BLaER1 (cell line): ENCODE measurements around the gene PSMC3.

Experiments used
- H3K27ac ChIP-seq: shearing (Covaris generic); formaldehyde crosslinking; 2 replicates; pipeline ENCODE4 v1.8.1; 2022
- H3K27me3 ChIP-seq: shearing (Covaris generic); formaldehyde crosslinking; 2 replicates; pipeline ENCODE4 v1.8.1; 2022
- H3K36me3 ChIP-seq: shearing (Covaris generic); formaldehyde crosslinking; 2 replicates; pipeline ENCODE4 v1.8.1; 2022
- H3K4me1 ChIP-seq: shearing (Covaris generic); formaldehyde crosslinking; 2 replicates; pipeline ENCODE4 v1.8.1; 2022
- H3K4me2 ChIP-seq: shearing (Covaris generic); formaldehyde crosslinking; 2 replicates; pipeline ENCODE4 v1.8.1; 2022
- H3K4me3 ChIP-seq: shearing (Covaris generic); formaldehyde crosslinking; 2 replicates; pipeline ENCODE4 v1.8.1; 2022
- H3K9ac ChIP-seq: shearing (Covaris generic); formaldehyde crosslinking; 2 replicates; pipeline ENCODE4 v1.8.1; 2022
- H3K9me3 ChIP-seq: shearing (Covaris generic); formaldehyde crosslinking; 2 replicates; pipeline ENCODE4 v1.8.1; 2022
- H4K20me1 ChIP-seq: shearing (Covaris generic); formaldehyde crosslinking; 2 replicates; pipeline ENCODE4 v1.8.1; 2022
- Cebpa-rat ChIP-seq: shearing (Covaris generic); IDR thresholded peaks from 2 replicates; pipeline ENCODE4 v1.8.1; 2022

The PSMC3 gene

GRCh38 chr11:47434011-47434786 is 8.0 kb upstream of the PSMC3 start:
- H3K27me3 ChIP-seq = no peaks in the 10 kb centered on the region
- no peaks in the 10 kb centered on the region for H3K36me3 ChIP-seq
- peaks cover 12% of the 10 kb centered on the region for H3K4me1 ChIP-seq
- no peaks in the 10 kb centered on the region for H3K9me3 ChIP-seq
- H3K9ac ChIP-seq = no peak overlapping the region
- no peak overlapping the region for H3K4me3 ChIP-seq
- no peak for TF ChIP-seq Cebpa-rat
- H3K4me2 ChIP-seq = no peak overlapping the region
- H4K20me1 ChIP-seq = no peaks in the 10 kb centered on the region
- H3K27ac ChIP-seq = no peak overlapping the region

GRCh38 chr11:47433157-47433556 is 6.9 kb upstream of the PSMC3 start:
- H3K9ac ChIP-seq = no peak overlapping the region
- H4K20me1 ChIP-seq = no peaks in the 10 kb centered on the region
- TF ChIP-seq Cebpa-rat = no peak

DNA sequence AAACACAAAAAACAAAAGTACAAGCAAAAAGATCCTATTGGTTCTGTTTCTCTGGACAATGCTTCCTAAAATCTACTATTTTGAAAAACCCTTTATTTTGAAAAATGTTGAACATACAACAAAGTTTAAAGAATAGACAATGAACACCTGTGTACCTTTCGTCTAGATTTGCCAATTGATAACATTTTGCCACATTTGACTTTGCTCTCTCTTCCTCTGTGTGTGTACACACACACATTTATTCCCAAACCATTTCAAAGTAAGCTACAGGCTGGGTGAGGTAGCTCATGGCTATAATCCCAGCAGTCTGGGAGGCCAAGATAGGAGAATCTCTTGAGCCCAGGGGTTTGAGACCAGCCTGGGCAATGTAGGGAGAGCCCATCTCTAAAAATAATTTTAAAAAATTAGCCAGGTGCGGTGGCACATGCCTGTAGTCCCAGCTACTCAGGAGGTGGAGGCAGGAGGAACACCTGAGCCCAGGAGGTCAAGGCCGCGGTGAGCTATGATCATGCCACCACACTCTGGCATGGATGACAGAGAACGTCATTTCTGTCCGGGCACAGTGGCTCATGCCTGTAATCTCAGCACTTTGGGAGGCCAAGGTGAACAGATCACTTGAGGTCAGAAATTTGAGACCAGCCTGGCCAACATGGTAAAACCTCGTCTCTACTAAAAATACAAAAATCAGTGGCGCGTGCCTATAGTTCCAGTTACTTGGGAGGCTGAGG is 5.3 kb upstream of the PSMC3 start:
- Histone ChIP-seq H3K27me3 (no peaks in the 10 kb centered on the region), H3K27ac (no peak overlapping the region), H3K9ac (no peak overlapping the region; the same call in 1 of the 2 replicates), H3K4me3 (no peak overlapping the region), H3K9me3 (no peaks in the 10 kb centered on the region), H3K36me3 (no peaks in the 10 kb centered on the region), H3K4me1 (no peaks in the 10 kb centered on the region), H4K20me1 (no peaks in the 10 kb centered on the region), H3K4me2 (no peak overlapping the region)
- TF ChIP-seq Cebpa-rat = no peak

More at GRCh38 chr11:47433157-47433556, 6.9 kb upstream of the PSMC3 start:
- Histone ChIP-seq H3K27ac (no peak overlapping the region), H3K36me3 (no peaks in the 10 kb centered on the region), H3K4me1 (peaks cover 10% of the 10 kb centered on the region), H3K27me3 (no peaks in the 10 kb centered on the region), H3K9me3 (no peaks in the 10 kb centered on the region), H3K4me2 (no peak overlapping the region), H3K4me3 (no peak overlapping the region)

DNA sequence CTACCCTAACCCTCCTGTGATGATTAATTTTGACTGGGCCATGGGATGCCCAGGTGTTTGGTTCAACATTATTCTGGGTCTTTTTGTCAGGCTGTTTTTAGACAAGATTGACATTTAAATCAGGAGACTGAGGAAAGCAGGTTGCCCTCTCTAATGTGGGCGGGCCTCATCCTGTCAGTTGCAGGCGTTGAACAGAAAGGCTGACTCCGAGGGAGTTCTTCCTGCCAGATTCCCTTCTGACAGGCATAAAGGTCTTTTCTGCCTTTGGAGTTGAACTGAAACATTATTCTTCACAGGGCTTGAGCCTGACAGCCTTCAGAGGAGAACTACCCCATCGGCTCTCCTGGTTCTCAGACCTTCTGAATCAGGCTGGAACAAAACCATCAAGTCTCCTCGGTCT is 4.3 kb upstream of the PSMC3 start:
- Histone ChIP-seq H3K4me1 (peaks cover under 1% of the 10 kb centered on the region; the same call in 1 of the 2 replicates), H3K9ac (no peak overlapping the region), H3K27me3 (no peaks in the 10 kb centered on the region), H3K4me2 (no peak overlapping the region), H4K20me1 (no peaks in the 10 kb centered on the region), H3K9me3 (no peaks in the 10 kb centered on the region), H3K36me3 (no peaks in the 10 kb centered on the region), H3K27ac (no peak overlapping the region), H3K4me3 (no peak overlapping the region)
- no peak for TF ChIP-seq Cebpa-rat

- Histone ChIP-seq H3K4me3 (peak overlapping the region; percentile 92), H3K9ac (peak overlapping the region; percentile 95), H4K20me1 (no peaks in the 10 kb centered on the region), H3K4me2 (peak overlapping the region; percentile 95), H3K27me3 (no peaks in the 10 kb centered on the region), H3K9me3 (no peaks in the 10 kb centered on the region), H3K36me3 (peaks cover 46% of the 10 kb centered on the region), H3K4me1 (peaks cover 16% of the 10 kb centered on the region), H3K27ac (peak overlapping the region; percentile 98)
- no peak for TF ChIP-seq Cebpa-rat
These were observed 628 bp downstream of the PSMC3 start for GRCh38 chr11:47425611-47426010.

GRCh38 chr11:47418454-47419259 is 7.6 kb downstream of the PSMC3 start:
- H3K9ac ChIP-seq = no peak overlapping the region
- H3K4me3 ChIP-seq = no peak overlapping the region
- H3K9me3 ChIP-seq = no peaks in the 10 kb centered on the region
- no peak overlapping the region for H3K27ac ChIP-seq
- peaks cover 91% of the 10 kb centered on the region for H3K36me3 ChIP-seq
- TF ChIP-seq Cebpa-rat = no peak
- no peak overlapping the region for H3K4me2 ChIP-seq
- peaks cover 32% of the 10 kb centered on the region for H4K20me1 ChIP-seq
- H3K27me3 ChIP-seq = no peaks in the 10 kb centered on the region
- H3K4me1 ChIP-seq = peaks cover 24% of the 10 kb centered on the region

- Histone ChIP-seq H3K4me1 (peaks cover 30% of the 10 kb centered on the region), H3K9me3 (no peaks in the 10 kb centered on the region), H3K4me2 (no peak overlapping the region), H3K9ac (no peak overlapping the region), H3K4me3 (no peak overlapping the region), H3K27ac (no peak overlapping the region), H3K36me3 (peaks cover 91% of the 10 kb centered on the region), H4K20me1 (peaks cover 36% of the 10 kb centered on the region), H3K27me3 (no peaks in the 10 kb centered on the region)
- TF ChIP-seq Cebpa-rat = no peak
These were observed 8.5 kb downstream of the PSMC3 start for GRCh38 chr11:47417712-47418111.

DNA sequence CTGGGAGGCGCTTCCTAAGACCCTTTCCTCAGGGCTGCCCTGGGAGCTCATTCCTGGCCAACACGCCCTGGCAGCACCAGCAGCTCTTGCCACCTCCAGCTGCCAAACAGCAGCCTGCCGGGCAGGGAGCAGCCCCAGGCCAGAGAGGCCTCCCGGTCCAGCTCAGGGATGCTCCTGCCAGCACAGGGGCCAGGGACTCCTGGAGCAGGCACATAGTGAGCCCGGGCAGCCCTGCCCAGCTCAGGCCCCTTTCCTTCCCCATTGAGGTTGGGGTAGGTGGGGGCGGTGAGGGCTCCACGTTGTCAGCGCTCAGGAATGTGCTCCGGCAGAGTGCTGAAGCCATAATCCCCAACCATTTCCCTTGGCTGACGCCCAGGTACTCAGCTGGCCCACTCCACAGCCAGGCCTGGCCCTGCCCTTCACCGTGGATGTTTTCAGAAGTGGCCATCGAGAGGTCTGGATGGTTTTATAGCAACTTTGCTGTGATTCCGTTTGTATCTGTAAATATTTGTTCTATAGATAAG is 10.2 kb downstream of the PSMC3 start:
- no peak for TF ChIP-seq Cebpa-rat
- Histone ChIP-seq H3K9ac (no peak overlapping the region), H3K4me3 (no peak overlapping the region), H3K4me1 (peaks cover 32% of the 10 kb centered on the region), H3K4me2 (no peak overlapping the region), H4K20me1 (peaks cover 36% of the 10 kb centered on the region), H3K27me3 (no peaks in the 10 kb centered on the region), H3K36me3 (peaks cover 83% of the 10 kb centered on the region), H3K27ac (peak overlapping the region; percentile 48), H3K9me3 (no peaks in the 10 kb centered on the region)

GRCh38 chr11:47415091-47415854 is 11.0 kb downstream of the PSMC3 start:
- H3K4me1 ChIP-seq = peaks cover 39% of the 10 kb centered on the region
- H4K20me1 ChIP-seq = peaks cover 36% of the 10 kb centered on the region
- H3K27ac ChIP-seq = peak overlapping the region; percentile 48
- peak overlapping the region; percentile 41; the same call in 1 of the 2 replicates for H3K9ac ChIP-seq
- no peak for TF ChIP-seq Cebpa-rat
- peaks cover 76% of the 10 kb centered on the region for H3K36me3 ChIP-seq
- peak overlapping the region; percentile 83 for H3K4me2 ChIP-seq
- no peaks in the 10 kb centered on the region for H3K27me3 ChIP-seq
- H3K4me3 ChIP-seq = no peak overlapping the region
- H3K9me3 ChIP-seq = no peaks in the 10 kb centered on the region
